Peyer's patch (tissue), 4 donors: ENCODE data around the gene REEP6.

Source experiments
- POLR2A ChIP-seq, 2 donors: fragments of 450-650 bp; IDR thresholded peaks; one replicate each; pipeline ENCODE4 v1.5.1; 2017; ENCODE audit warnings: antibody characterized with exemption in 2 of 2, mild to moderate bottlenecking in 2 of 2, moderate library complexity in 2 of 2
- TF ChIP-seq, protein P1 (sequence below), 6 experiments: fragments of 450-650 bp in 4 of 6; fragments of 200-600 bp in 2 of 6; sonication (generic) in 1 of 6; IDR thresholded peaks; one replicate each; pipeline ENCODE4 v1.5.1; 2017 to 2019; ENCODE audit warnings: antibody characterized with exemption in 6 of 6, mild to moderate bottlenecking in 3 of 6, moderate library complexity in 1 of 6

DNA sequence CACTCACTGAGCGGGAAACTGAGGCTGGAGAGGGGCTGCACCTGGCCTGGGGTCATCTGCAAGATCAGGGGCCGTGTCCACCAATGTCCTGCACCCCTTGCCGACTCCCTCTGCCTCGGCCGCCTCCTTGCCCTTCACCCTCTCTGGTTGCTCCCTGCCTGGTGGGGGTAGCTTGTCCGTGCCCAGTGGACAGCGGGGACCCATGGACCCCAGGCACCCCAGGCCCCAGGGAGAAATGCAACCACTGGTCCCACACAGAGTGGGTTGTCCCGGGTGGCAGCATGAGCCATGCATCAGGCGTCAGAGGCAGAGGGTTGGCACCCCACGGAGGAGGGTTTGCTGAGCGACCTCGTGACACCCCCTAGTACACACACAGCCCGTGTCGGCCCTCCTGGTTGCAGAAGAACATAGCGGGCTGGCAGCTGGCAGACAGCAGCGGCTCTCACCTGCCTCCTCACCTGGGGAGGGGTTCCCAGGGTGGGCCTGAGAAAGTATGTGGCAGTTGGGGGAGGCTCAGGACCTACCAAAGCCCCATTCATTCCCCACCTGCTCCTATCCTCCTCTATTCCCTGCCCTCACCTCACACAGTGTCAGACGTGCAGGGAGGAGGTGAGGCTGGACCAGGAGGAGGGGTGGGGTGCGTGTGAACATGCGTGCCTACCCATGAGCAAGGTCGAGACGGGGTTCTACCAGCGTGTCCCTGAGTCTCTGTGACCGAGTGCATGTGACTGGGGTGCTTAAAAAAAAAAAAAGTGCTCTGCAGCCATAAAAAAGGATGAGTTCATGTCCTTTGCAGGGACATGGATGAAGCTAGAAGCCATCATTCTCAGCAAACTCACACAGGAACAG lies 13.2 kb downstream of the REEP6 start:
- TF ChIP-seq, protein P1, sequence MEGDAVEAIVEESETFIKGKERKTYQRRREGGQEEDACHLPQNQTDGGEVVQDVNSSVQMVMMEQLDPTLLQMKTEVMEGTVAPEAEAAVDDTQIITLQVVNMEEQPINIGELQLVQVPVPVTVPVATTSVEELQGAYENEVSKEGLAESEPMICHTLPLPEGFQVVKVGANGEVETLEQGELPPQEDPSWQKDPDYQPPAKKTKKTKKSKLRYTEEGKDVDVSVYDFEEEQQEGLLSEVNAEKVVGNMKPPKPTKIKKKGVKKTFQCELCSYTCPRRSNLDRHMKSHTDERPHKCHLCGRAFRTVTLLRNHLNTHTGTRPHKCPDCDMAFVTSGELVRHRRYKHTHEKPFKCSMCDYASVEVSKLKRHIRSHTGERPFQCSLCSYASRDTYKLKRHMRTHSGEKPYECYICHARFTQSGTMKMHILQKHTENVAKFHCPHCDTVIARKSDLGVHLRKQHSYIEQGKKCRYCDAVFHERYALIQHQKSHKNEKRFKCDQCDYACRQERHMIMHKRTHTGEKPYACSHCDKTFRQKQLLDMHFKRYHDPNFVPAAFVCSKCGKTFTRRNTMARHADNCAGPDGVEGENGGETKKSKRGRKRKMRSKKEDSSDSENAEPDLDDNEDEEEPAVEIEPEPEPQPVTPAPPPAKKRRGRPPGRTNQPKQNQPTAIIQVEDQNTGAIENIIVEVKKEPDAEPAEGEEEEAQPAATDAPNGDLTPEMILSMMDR (IDR thresholded peaks at IDR 0.05), result no peak
- TF ChIP-seq POLR2A (IDR thresholded peaks at IDR 0.05), result no peak
